HepG2 (cell line): ENCODE results near the gene KIAA0930. TPM values are rescaled to one million over a fixed set of nuclear protein-coding genes. Genes with fewer than 3 reads are reported as not detected.

ENCODE experiments used
- KDM4B ChIP-seq: sonication (generic); formaldehyde crosslinking; IDR thresholded peaks from 2 replicates; pipeline ENCODE4 v1.4.0; 2020; ENCODE audit warnings: missing genetic modification reagents
- KLF16 ChIP-seq, 2 experiments: sonication (generic) in 1 of 2; formaldehyde crosslinking in 1 of 2; IDR thresholded peaks; 2 replicates each; pipeline versions ENCODE4 v1.6.1 to v1.8.0; 2016 to 2023; ENCODE audit warnings: missing genetic modification reagents in 2 of 2, missing compliant biosample characterization in 1 of 2
- MATR3 ChIP-seq: sonication (generic); formaldehyde crosslinking; IDR thresholded peaks from 2 replicates; pipeline ENCODE4 v1.4.0; 2020; ENCODE audit warnings: missing genetic modification reagents
- RBAK ChIP-seq: sonication (generic); formaldehyde crosslinking; IDR thresholded peaks from 2 replicates; pipeline ENCODE4 v1.5.1; 2020; ENCODE audit warnings: mild to moderate bottlenecking, missing genetic modification reagents
- ZNF296 ChIP-seq: sonication (generic); formaldehyde crosslinking; conservative IDR thresholded peaks from 2 replicates; pipeline ENCODE4 v1.5.0; 2020; ENCODE audit warnings: mild to moderate bottlenecking, missing genetic modification reagents
- ZNF605 ChIP-seq: sonication (generic); formaldehyde crosslinking; IDR thresholded peaks from 2 replicates; pipeline ENCODE4 v1.8.0; 2022; ENCODE audit warnings: mild to moderate bottlenecking, missing genetic modification reagents
- polyA plus RNA-seq, 8 experiments: library from polyadenylated mRNA; depleted of rRNA in 3 of 8; stranded (reverse) in 7 of 8; unstranded in 1 of 8; fragments of >200 nt; fragmentation: Illumina TruSeq in 4 of 8; extraction: Trizol in 4 of 8; gene quantifications; 2 replicates each; pipeline versions ENCODE4 v1.2.1 to v1.2.3, GENCODE V29; 2011 to 2016; ENCODE audit warnings: low read depth in 4 of 8, missing spikeins in 1 of 8, mixed read lengths in 1 of 8; ENCODE audit not compliant: insufficient read depth in 1 of 8
- total RNA-seq, 5 experiments: library from RNA; depleted of rRNA; stranded (reverse); fragments of >200 nt; fragmentation: Illumina TruSeq; extraction: Trizol; gene quantifications; 2 replicates each; pipeline ENCODE4 v1.2.3, GENCODE V29; 2016; ENCODE audit warnings: low read depth in 1 of 5
- TF ChIP-seq, protein P1 (sequence below): sonication (generic); formaldehyde crosslinking; IDR thresholded peaks from 2 replicates; pipeline ENCODE4 v1.4.0; 2020; ENCODE audit warnings: mild to moderate bottlenecking, missing genetic modification reagents
- TF ChIP-seq, protein P2 (sequence below): sonication (generic); formaldehyde crosslinking; IDR thresholded peaks from 2 replicates; pipeline ENCODE4 v1.5.0; 2020; ENCODE audit warnings: mild to moderate bottlenecking, missing genetic modification reagents
- TF ChIP-seq, protein P3 (sequence below), 2 experiments: sonication (generic) in 1 of 2; formaldehyde crosslinking in 1 of 2; IDR thresholded peaks; 2 replicates each; pipeline versions ENCODE4 v1.6.1 to v1.9.0; 2014 to 2022; ENCODE audit warnings: antibody characterized with exemption in 1 of 2, borderline replicate concordance in 1 of 2, inconsistent platforms in 1 of 2, low read depth in 1 of 2, missing genetic modification reagents in 1 of 2
- TF ChIP-seq, protein P4 (sequence below): sonication (generic); formaldehyde crosslinking; IDR thresholded peaks from 2 replicates; pipeline ENCODE4 v1.4.0; 2020; ENCODE audit warnings: missing genetic modification reagents, borderline replicate concordance

KIAA0930 gene
- total and polyA plus RNA-seq, 2 of the 13 experiments (the other 11 are each of a cell fraction or from before 2014, with no cell fraction given): 27.0 to 38.2 TPM

GRCh38 chr22:45192701-45193187 lies 48.0 kb downstream of the KIAA0930 start (continued):
- TF ChIP-seq ZNF296 (no peak), KLF16 (CRISPR knock-in tag; IDR thresholded peaks at IDR 0.05) (peak in 1 of 2 experiments; percentile 35; a peak in 1 of 4 replicates), RBAK (CRISPR knock-in tag) (no peak), MATR3 (CRISPR knock-in tag) (no peak), ZNF605 (CRISPR knock-in tag) (no peak), KDM4B (CRISPR knock-in tag) (no peak)
- TF ChIP-seq, protein P1, sequence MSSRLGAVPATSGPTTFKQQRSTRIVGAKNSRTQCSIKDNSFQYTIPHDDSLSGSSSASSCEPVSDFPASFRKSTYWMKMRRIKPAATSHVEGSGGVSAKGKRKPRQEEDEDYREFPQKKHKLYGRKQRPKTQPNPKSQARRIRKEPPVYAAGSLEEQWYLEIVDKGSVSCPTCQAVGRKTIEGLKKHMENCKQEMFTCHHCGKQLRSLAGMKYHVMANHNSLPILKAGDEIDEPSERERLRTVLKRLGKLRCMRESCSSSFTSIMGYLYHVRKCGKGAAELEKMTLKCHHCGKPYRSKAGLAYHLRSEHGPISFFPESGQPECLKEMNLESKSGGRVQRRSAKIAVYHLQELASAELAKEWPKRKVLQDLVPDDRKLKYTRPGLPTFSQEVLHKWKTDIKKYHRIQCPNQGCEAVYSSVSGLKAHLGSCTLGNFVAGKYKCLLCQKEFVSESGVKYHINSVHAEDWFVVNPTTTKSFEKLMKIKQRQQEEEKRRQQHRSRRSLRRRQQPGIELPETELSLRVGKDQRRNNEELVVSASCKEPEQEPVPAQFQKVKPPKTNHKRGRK: no peak
- TF ChIP-seq, protein P2, sequence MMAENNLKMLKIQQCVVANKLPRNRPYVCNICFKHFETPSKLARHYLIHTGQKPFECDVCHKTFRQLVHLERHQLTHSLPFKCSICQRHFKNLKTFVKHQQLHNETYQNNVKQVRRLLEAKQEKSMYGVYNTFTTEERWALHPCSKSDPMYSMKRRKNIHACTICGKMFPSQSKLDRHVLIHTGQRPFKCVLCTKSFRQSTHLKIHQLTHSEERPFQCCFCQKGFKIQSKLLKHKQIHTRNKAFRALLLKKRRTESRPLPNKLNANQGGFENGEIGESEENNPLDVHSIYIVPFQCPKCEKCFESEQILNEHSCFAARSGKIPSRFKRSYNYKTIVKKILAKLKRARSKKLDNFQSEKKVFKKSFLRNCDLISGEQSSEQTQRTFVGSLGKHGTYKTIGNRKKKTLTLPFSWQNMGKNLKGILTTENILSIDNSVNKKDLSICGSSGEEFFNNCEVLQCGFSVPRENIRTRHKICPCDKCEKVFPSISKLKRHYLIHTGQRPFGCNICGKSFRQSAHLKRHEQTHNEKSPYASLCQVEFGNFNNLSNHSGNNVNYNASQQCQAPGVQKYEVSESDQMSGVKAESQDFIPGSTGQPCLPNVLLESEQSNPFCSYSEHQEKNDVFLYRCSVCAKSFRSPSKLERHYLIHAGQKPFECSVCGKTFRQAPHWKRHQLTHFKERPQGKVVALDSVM: 0 out of 2 replicates have a peak, but pooled peaks have one; percentile 15
- TF ChIP-seq, protein P3, sequence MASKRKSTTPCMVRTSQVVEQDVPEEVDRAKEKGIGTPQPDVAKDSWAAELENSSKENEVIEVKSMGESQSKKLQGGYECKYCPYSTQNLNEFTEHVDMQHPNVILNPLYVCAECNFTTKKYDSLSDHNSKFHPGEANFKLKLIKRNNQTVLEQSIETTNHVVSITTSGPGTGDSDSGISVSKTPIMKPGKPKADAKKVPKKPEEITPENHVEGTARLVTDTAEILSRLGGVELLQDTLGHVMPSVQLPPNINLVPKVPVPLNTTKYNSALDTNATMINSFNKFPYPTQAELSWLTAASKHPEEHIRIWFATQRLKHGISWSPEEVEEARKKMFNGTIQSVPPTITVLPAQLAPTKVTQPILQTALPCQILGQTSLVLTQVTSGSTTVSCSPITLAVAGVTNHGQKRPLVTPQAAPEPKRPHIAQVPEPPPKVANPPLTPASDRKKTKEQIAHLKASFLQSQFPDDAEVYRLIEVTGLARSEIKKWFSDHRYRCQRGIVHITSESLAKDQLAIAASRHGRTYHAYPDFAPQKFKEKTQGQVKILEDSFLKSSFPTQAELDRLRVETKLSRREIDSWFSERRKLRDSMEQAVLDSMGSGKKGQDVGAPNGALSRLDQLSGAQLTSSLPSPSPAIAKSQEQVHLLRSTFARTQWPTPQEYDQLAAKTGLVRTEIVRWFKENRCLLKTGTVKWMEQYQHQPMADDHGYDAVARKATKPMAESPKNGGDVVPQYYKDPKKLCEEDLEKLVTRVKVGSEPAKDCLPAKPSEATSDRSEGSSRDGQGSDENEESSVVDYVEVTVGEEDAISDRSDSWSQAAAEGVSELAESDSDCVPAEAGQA (IDR thresholded peaks at IDR 0.05; ENCODE audit: low read depth): no peak
- TF ChIP-seq, protein P3 (CRISPR knock-in tag; IDR thresholded peaks at IDR 0.05; ENCODE audit: borderline replicate concordance): no peak
- TF ChIP-seq, protein P4, sequence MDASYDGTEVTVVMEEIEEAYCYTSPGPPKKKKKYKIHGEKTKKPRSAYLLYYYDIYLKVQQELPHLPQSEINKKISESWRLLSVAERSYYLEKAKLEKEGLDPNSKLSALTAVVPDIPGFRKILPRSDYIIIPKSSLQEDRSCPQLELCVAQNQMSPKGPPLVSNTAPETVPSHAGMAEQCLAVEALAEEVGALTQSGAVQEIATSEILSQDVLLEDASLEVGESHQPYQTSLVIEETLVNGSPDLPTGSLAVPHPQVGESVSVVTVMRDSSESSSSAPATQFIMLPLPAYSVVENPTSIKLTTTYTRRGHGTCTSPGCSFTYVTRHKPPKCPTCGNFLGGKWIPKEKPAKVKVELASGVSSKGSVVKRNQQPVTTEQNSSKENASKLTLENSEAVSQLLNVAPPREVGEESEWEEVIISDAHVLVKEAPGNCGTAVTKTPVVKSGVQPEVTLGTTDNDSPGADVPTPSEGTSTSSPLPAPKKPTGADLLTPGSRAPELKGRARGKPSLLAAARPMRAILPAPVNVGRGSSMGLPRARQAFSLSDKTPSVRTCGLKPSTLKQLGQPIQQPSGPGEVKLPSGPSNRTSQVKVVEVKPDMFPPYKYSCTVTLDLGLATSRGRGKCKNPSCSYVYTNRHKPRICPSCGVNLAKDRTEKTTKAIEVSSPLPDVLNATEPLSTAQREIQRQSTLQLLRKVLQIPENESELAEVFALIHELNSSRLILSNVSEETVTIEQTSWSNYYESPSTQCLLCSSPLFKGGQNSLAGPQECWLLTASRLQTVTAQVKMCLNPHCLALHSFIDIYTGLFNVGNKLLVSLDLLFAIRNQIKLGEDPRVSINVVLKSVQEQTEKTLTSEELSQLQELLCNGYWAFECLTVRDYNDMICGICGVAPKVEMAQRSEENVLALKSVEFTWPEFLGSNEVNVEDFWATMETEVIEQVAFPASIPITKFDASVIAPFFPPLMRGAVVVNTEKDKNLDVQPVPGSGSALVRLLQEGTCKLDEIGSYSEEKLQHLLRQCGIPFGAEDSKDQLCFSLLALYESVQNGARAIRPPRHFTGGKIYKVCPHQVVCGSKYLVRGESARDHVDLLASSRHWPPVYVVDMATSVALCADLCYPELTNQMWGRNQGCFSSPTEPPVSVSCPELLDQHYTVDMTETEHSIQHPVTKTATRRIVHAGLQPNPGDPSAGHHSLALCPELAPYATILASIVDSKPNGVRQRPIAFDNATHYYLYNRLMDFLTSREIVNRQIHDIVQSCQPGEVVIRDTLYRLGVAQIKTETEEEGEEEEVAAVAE: peak; percentile 49; the same call in 1 of the 2 replicates
